ENCODE results near the gene SDF2.

GRCh38 chr17:28645576-28645939 is 16.1 kb downstream of the SDF2 start:
- no peak for TF ChIP-seq ARNT (IDR thresholded peaks at IDR 0.05)
- TF ChIP-seq FOXK2 (IDR thresholded peaks at IDR 0.05), result no peak
- no peak for TF ChIP-seq BHLHE40 (IDR thresholded peaks at IDR 0.05; ENCODE audit: borderline replicate concordance)
- no peak for TF ChIP-seq SP1 (IDR thresholded peaks at IDR 0.05)
- TF ChIP-seq FOXA1 (IDR thresholded peaks at IDR 0.05), result no peak
- no peak for TF ChIP-seq FOXM1 (IDR thresholded peaks at IDR 0.05; ENCODE audit: borderline replicate concordance)
- no peak for TF ChIP-seq HDGF (IDR thresholded peaks at IDR 0.05; ENCODE audit: borderline replicate concordance)
- no peak for TF ChIP-seq LEF1 (IDR thresholded peaks at IDR 0.05; ENCODE audit: borderline replicate concordance)
- no peak for TF ChIP-seq CTBP1 (IDR thresholded peaks at IDR 0.05; ENCODE audit: borderline replicate concordance)
- TF ChIP-seq NFRKB (IDR thresholded peaks at IDR 0.05), result no peak
- no peak for TF ChIP-seq ELF4 (IDR thresholded peaks at IDR 0.05)

Data from HEK293T (cell line).